Skeletal muscle cell (primary cell): Measurements from ENCODE around the gene MNS1.
"Not testable (repeated sequence)": the region's sequence is repeated elsewhere in the genome, so short reads cannot be mapped to it uniquely, and the experiment has no call there.

Source experiments
- DNase-seq: peaks from one replicate; pipeline ENCODE4 v3.0.0-alpha.2; 2010; ENCODE audit warnings: low read depth
- H3K4me3 ChIP-seq: 2 replicates; pipeline ENCODE4 v1.5.1; 2011; ENCODE audit warnings: low read depth, mild to moderate bottlenecking, control low read depth, low read length, moderate library complexity

The MNS1 gene

DNA sequence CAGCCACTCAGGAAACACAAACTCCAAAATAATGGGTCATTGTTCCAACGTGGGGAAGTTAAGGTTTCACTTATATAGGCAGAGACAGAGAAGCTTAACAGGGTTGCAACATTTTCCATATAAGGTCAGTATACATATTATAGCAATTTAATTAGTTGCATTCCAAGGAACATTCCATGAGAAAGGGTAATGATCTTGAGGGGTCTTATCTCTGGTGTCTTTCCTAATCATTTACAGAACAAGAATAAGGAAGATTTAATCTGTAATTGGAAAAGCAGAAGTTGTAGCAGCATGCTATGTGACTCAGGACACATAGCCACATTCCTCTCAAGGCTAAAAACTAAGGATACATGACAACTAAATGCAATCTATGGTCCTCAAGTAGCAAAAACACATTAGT is 4.9 kb downstream of the MNS1 start:
- DNase-seq = no peak

DNA sequence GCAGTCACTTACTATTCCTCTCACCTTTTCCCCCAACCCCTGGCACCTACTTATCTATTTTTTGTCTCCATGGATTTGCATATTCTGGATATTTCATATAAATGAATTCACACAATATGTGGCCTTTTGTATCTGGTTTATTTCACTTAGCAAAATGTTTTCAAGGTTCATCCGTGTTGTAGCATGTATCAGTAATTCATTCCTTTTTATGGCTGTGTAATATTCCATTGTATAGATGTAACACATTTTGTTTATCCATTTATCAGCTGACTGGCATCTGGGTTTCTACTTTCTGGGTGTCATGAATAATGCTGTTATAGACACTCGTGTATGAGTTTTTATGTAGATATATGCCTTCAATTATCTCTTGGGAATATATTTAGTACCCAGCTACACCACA is 5.8 kb downstream of the MNS1 start:
- DNase-seq = no peak
- H3K4me3 ChIP-seq = no peak overlapping the region

More for the DNA sequence above, 4.9 kb downstream of the MNS1 start:
- H3K4me3 ChIP-seq = no peak overlapping the region

DNA sequence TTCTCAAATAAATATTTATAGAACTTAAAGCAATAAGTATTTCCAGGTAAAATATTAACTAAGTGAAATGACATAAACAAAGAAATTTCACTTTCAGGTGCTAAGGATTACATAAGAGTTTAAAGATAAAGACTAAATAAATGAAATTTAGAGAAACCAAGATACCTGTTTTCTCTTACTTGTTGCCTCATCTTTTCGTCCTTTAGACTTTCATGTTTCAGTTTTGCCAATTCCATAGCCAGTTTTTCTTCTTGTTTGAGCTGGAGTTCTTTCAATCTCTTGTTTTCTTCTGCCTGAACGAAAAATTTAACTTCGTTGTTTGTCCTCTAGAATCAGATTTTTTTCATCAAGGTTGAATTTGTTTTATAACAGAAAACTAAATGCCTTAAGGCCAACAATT is 8.7 kb downstream of the MNS1 start:
- no peak overlapping the region for H3K4me3 ChIP-seq
- DNase-seq = no peak

DNA sequence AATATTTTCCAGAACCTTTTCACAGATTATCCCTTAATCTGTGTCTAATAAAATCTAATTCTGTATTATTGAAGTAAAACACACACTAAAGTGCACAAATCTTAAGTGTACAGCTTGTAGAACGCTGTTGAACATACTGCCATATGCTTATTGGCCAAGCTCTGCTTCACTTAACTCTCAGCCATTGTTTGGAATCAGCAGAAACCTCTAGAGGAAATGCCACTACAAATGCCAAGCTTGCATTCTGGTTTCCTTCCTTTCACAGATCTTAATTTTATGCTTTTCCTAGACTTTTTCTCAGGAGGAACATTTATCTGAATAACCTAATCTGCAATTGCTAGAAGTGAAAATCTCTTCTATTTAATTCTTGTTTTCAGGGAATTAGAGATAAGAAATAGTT is 10.1 kb downstream of the MNS1 start:
- no peak overlapping the region for H3K4me3 ChIP-seq
- no peak for DNase-seq

DNA sequence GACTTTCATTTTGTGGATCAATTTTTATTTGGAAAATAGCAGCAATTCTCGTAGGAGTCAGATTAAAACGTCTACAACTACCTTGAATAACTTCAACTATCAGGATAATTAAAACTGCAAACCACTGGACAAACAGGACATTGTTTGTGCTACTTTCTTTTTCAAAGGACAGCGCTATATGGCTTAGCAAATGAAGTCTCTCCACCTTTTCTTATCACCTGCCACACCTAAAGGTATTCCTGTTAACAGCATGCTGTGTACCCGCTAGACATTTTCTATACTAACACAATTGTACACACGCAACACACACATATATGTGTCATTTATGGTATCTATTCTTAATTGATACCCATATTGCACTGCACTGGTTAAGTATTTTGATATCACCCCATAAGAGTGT is 19.2 kb downstream of the MNS1 start:
- no peak for DNase-seq
- no peak overlapping the region for H3K4me3 ChIP-seq

DNA sequence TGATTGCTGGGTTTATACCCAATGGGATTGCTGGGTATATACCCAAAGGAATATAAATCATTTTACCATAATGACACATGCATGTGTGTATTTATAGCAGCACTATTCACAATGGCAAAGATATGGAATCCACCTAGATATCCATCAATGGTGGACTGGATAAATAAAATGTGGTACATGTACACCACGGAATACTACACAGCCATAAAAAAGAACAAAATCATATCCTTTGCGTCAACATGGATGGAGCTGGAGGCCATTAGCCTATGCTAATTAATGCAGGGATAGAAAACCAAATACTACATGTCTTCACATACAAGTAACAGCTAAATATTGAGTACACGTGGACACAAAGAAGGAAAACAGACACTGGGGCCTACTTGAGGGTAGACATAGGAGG is 22.6 kb downstream of the MNS1 start:
- no peak overlapping the region for H3K4me3 ChIP-seq
- no peak for DNase-seq

DNA sequence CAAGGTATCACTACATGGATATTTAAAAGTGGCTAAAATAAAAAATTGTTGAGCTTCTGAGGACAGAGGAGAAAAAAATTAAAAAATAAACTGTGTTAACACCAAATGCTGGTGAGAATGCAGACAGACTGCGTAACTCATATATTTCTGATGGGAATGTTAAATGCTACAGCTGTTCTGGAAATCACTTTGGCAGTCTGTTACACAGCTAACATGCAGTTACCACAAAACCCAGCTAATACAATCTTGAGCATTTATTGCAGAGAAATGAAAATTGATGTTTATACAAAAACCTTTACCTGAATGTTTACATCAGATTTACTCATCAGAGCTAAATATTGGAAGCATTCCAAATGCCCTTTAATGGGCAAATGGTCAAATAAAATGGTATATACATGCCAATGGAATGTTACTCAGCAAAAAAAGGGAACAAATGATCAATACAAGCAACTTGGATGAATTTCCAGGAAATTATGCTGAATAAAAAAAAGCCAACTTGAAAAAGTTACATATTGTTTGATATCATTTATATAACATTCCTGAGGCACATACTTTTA is 24.6 kb downstream of the MNS1 start:
- DNase-seq = no peak
- no peak overlapping the region for H3K4me3 ChIP-seq

DNA sequence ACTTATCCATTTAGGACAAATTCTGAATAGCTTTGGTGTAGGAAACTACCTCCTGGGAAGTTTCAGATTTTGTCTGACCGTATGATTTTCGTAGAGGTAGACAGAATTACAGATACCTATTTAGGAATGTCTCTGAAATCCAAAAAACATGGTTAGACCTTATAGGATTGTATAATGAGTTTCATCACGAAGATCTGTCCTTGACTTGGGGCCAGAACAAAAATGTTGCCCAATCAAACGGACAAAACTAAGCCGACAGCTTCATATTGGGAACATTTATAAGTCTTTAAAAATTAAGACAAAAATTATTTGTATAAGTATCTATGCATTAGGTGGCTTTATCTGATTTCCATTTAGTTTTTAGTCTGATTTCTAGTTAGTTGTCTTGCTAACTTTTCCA is 32.6 kb downstream of the MNS1 start:
- H3K4me3 ChIP-seq = no peak overlapping the region

DNA sequence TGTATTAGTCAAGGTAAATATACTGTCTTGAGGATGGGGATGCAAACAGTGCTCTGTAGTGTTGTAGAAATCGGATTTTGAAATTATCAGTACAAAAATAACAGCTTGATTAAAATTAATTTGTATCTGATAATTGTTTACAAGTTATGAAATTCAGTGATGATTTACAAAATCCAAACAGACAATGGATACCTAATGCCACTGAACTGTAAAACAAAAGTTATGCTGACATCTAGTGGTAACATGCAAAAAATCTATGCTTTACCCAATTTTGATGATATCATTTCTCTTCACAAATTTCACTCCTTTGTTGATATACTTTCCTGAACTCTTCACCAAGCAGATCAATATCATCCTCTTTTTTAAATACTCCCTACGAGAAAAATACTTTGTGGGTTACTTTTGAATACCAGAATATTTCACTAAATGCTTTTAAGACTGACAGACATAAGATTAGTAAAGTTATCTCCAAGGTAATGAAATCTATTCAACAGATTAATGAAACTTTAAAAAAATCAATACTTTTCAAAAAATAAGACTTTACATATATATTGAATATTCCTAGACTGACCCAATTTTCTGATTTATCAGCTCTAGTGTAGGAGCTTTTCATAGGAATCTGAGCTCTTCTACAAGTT is 36.0 kb downstream of the MNS1 start:
- no peak for DNase-seq
- no peak overlapping the region for H3K4me3 ChIP-seq

More for the DNA sequence above, 32.6 kb downstream of the MNS1 start:
- no peak for DNase-seq

DNA sequence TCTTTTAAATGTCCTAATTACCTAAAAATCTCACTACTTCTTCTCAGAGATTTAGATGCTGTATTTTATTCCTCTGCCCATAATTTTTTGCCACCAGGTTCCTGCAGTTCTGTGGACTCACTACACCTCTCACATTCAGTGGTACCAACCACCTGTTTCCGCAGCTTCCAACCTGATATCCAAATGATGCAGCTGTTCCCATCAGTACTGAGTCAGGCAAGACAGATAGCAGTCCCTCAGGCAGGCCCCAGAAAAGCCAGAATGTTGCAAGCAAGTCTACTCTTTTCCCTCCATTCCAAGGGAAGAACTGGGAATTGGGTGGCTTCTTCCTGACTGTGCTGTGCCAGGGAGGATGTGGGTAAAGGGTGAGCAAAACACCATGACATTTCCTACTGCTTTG is 39.0 kb downstream of the MNS1 start:
- DNase-seq = no peak
- H3K4me3 ChIP-seq = no peak overlapping the region

DNA sequence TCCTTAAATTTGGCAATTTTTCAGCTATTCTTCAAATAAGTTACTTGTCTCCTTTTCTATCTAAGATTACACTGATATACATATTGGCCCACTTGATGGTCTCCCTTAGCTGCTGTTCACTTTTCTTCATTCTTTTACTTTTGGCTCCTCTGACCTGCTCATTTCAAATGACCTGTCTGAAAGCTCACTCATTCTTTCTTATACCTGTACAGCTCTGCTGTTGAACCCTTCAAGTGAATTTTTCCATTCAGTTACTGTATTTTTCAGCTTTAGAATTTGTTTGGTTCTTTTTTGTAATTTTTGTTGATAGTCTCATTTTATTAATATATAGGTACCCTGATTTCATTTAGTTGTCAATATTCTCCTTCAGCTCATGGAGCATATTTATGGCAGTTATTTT is 39.7 kb downstream of the MNS1 start:
- H3K4me3 ChIP-seq = no peak overlapping the region
- no peak for DNase-seq

DNA sequence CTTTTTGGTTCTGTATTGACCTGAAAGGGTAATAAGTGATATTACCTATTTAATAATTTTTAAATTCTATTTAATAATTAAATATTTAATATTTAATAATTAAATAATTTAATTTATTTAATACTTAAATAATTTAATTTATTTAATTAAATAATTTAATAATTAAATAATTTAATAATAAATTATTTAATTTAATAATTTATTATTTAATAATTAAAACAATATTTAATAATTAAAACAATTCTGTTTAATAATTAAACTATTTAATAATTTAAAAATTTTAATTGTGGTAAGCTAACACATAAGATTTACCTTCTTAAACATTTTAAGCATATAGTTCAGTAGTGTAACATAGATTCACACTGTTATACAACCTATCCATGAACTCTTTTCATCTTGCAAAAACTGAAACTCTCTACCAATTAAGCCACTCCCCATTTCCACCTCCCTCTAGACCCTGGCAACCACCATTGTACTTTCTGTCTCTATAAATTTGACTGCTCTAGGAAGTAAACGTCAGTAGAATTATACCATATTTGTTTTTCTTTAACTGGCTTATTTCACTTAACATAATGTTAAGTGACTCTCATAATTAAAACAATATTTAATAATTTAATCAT is 51.7 kb downstream of the MNS1 start:
- H3K4me3 ChIP-seq, DNase-seq: not testable (repeated sequence)

DNA sequence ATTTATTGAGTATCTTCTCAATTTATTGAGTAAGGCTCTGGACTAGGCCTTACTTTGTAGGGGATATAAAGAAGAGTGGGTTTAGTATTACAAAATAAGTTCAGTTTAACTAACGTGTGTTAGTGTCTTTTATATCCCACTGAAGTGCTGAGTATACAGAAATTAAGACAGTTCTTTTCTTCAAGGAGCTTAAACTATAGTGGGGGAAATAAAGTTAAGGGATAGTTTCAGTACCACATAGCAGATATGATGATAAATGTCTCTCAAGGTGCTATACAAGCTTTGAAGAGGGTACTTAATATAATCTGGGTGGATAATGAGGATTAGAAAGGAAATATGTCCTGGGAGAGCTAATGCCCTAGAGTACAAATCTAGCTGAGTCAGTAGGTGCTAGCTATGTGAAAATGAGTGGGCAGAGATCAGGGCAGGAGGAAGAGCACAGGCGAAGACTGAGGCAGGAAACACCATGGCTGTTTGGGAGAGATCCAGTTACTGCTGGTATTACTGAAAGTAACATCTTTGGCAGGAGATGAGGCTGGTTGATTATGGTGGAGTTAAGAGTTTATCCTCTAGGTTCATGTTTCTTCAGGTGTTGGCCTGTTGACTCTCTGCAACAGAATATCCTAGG is 53.7 kb downstream of the MNS1 start:
- H3K4me3 ChIP-seq = no peak overlapping the region
- peak; percentile 4 for DNase-seq

DNA sequence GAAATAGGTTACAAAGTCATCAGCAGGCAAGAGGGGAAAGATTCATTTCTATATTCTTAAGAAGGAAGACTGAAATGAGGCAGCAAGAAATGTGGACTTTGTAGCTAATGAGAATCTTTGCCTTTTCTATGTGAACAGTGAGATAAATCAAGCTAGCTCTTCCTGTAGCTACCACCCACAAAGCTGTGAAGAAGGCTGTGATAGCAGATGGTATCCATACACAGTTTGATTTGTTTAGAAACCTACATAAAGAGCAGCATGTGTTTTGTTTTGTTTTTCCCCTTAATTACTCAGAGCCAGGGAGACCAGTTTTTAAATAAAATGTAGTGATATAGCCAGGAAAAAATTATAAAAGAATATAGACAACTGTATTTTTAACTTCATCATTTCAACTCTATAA is 54.2 kb downstream of the MNS1 start:
- DNase-seq = no peak
- no peak overlapping the region for H3K4me3 ChIP-seq

DNA sequence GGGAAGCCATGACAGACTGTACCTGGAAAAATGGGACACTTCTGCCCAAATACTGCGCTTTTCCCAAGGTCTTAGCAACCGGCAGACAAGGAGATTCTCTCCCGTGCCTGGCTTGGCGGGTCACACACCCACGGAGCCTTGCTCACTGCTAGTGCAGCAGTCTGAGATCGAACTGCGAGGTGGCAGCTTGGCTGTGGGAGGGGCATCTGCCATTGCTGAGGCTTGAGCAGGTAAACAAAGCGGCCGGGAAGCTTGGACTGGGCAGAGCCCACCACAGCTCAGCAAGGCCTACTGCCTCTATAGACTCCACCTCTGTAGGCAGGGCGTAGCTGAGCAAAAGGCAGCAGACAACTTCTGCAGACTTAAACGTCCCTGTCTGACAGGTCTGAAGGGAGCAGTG is 65.7 kb downstream of the MNS1 start:
- DNase-seq, H3K4me3 ChIP-seq: not testable (repeated sequence)

DNA sequence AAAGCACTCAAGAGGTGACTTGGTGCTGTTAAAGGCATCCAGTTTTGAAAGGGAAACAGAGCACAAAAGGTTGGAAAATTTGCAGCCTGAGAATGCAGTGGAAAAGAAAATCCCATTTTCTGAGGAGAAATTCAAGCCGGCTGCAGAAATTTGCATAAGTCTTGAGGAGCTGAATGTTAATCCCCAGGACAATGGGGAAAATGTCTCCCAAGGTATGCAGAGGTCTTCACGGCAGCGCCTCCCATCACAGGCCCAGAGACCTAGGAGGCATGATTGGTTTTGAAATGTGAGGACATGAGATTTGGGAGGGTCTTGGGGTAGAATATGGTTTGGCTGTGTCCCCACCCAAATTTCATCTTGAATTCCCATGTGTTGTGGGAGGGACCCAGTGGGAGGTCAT is 67.6 kb downstream of the MNS1 start:
- not testable (repeated sequence) for H3K4me3 ChIP-seq, DNase-seq

DNA sequence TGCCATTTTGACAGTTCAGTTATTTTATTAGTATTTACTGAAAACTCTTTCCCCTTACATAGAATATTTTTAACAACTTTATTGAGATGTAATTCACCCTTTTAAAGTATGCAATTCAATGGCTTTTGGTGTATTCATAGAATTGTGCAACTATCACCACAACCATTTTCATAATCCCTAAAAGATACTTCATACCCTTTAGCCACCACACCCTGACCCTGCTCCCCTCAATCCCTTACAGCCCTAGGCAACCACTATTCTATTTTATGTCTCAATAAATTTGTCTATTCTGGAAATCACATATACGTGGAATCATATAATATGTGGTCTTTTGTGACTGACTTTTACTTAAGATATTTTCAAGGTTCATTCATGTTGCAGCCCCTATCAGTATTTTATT is 70.0 kb downstream of the MNS1 start:
- no peak for DNase-seq
- H3K4me3 ChIP-seq = no peak overlapping the region

DNA sequence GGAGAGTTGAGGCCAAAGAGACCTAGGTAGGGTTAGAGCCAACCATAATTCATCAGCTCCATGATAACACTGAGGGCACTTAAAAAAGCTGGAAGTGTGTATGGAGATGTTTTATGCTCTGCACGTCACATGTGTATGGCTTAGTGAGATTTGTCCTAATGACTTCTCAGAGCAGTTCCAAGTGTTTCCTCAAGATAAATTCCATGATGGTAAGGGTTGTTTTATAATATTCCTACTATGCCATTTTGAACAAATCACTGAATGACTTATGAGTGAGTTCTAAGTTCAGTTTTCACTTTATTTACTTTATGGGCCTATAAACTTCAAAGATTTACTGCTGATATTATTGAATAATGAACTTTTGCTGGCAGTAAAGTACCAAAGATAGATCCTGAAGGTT is 71.7 kb downstream of the MNS1 start:
- no peak overlapping the region for H3K4me3 ChIP-seq
- DNase-seq = no peak

DNA sequence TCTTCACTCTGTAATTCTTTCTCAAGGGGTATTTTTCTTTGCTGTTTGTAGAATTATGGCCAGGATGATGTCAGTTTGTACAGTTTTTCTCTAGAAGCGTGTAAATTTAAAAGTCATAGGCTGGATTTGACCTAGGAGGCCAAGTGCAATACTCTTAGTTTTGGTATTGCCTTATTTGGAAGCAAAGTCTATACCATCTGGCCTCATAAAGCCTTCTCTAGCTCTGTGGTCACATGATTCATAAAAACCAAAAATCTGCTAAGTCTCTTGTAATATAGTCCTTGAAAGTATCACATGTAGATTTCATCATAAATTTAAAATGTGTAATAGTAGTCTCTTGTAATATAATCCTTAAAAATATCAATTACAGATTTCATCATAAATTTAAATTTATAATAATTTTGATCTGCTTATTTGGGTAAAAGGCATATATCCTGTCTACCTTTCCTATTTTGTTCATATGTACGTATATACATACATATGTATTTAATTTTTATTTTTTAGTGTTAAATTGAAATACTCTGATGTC is 74.1 kb downstream of the MNS1 start:
- DNase-seq = peak; percentile 1
- H3K4me3 ChIP-seq = no peak overlapping the region

DNA sequence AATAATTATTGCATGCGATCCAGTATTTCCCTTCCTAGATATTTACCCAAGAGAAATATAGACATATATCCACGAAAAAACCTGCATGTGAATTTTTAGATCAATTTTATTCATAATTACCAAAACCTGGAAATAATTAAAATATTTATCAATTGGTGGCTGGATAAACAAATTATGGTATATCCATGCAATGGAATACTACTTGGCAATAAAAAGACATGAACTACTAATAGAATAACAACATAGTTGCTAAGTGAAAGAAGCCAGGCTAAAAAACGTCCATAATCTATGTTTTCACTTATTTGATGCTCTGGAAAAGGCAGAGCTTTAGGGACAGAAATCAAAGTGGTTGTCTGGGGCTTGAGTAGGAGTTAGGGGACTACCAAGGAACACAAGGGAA is 79.0 kb downstream of the MNS1 start:
- no peak overlapping the region for H3K4me3 ChIP-seq

DNA sequence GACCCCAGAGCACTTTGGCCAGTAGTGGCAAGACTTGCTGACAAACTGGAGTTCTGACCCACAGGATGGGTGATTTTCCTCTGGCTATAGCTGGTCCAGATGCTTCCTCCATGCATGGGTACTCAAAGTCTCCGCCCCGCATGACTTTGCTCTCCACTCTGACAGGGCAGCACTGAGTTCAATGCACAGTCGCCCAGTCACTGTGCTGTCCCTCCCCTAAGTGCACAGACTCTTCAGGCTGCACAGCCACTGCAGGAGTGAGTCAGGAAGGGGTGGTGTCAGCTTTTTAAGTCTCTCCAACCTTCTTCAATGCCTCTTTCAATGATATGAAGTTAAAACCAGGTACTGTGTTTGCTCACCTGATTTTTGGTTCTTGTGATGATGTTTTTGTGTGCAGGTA is 81.9 kb downstream of the MNS1 start:
- DNase-seq = no peak
- H3K4me3 ChIP-seq = no peak overlapping the region

More for the DNA sequence above, 79.0 kb downstream of the MNS1 start:
- no peak for DNase-seq
